Suprapubic skin (tissue), 4 donors: ENCODE data around the gene CD3E.

ENCODE experiments used
- CTCF ChIP-seq, 2 donors: fragments of 200-600 bp in 1 of 2; fragments of 450-650 bp in 1 of 2; sonication (generic) in 1 of 2; IDR thresholded peaks; one replicate each; pipeline ENCODE4 v1.5.1; 2016 to 2019; ENCODE audit warnings: antibody characterized with exemption in 2 of 2, mild to moderate bottlenecking in 1 of 2, moderate library complexity in 1 of 2
- EP300 ChIP-seq: sonication (generic); formaldehyde crosslinking; IDR thresholded peaks from one replicate; pipeline ENCODE4 v1.6.1; 2017; ENCODE audit warnings: antibody characterized with exemption
- POLR2A ChIP-seq, 2 donors: fragments of 450-650 bp; IDR thresholded peaks; one replicate each; pipeline ENCODE4 v1.6.1; 2017; ENCODE audit warnings: antibody characterized with exemption in 2 of 2, mild to moderate bottlenecking in 2 of 2, moderate library complexity in 2 of 2
- POLR2AphosphoS5 ChIP-seq, 3 donors: sonication (generic); formaldehyde crosslinking; IDR thresholded peaks; one replicate each; pipeline ENCODE4 v1.6.1; 2017; ENCODE audit warnings: antibody characterized with exemption in 3 of 3

DNA sequence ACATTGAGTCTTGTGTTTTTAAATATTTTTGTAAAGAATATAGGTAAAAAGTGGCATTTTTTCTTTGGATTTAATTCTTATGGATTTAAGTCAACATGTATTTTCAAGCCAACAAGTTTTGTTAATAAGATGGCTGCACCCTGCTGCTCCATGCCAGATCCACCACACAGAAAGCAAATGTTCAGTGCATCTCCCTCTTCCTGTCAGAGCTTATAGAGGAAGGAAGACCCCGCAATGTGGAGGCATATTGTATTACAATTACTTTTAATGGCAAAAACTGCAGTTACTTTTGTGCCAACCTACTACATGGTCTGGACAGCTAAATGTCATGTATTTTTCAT lies 333 bp upstream of the CD3E start:
- TF ChIP-seq CTCF (IDR thresholded peaks at IDR 0.05) (no peak), EP300 (no peak), POLR2A (IDR thresholded peaks at IDR 0.05) (no peak), POLR2AphosphoS5 (IDR thresholded peaks at IDR 0.05) (no peak)
